ENCODE data around the gene FGD3.

Gene FGD3

GRCh38 chr9:93033531-93033930 is 86.2 kb downstream of the FGD3 start:
- TF ChIP-seq GATA2 (IDR thresholded peaks at IDR 0.05; ENCODE audit: low read depth, low read length) (no peak), GATA3 (IDR thresholded peaks at IDR 0.05; ENCODE audit: low read depth, low read length) (no peak)

- TF ChIP-seq GATA2 (IDR thresholded peaks at IDR 0.05; ENCODE audit: low read depth, low read length), result no peak
- no peak for TF ChIP-seq GATA3 (IDR thresholded peaks at IDR 0.05; ENCODE audit: low read depth, low read length)
Observed at GRCh38 chr9:93035106-93035660, 87.9 kb downstream of the FGD3 start.

GRCh38 chr9:93035821-93036351 is 88.6 kb downstream of the FGD3 start:
- TF ChIP-seq GATA2 (IDR thresholded peaks at IDR 0.05; ENCODE audit: low read depth, low read length), result no peak

GRCh38 chr9:93036887-93037475 is 89.7 kb downstream of the FGD3 start:
- TF ChIP-seq GATA2 (IDR thresholded peaks at IDR 0.05; ENCODE audit: low read depth, low read length) (no peak), GATA3 (IDR thresholded peaks at IDR 0.05; ENCODE audit: low read depth, low read length) (no peak)

GRCh38 chr9:93037476-93037971 is 90.2 kb downstream of the FGD3 start:
- TF ChIP-seq GATA3 (IDR thresholded peaks at IDR 0.05; ENCODE audit: low read depth, low read length) (no peak), GATA2 (IDR thresholded peaks at IDR 0.05; ENCODE audit: low read depth, low read length) (no peak)

GRCh38 chr9:93038918-93039317 is 91.6 kb downstream of the FGD3 start:
- TF ChIP-seq GATA3 (IDR thresholded peaks at IDR 0.05; ENCODE audit: low read depth, low read length) (no peak), GATA2 (IDR thresholded peaks at IDR 0.05; ENCODE audit: low read depth, low read length) (no peak)

- TF ChIP-seq GATA2 (IDR thresholded peaks at IDR 0.05; ENCODE audit: low read depth, low read length) (no peak), GATA3 (IDR thresholded peaks at IDR 0.05; ENCODE audit: low read depth, low read length) (no peak)
Observed at GRCh38 chr9:93039456-93039855, 92.1 kb downstream of the FGD3 start.

GRCh38 chr9:93039976-93040375 is 92.7 kb downstream of the FGD3 start:
- no peak for TF ChIP-seq GATA2 (IDR thresholded peaks at IDR 0.05; ENCODE audit: low read depth, low read length)
- no peak for TF ChIP-seq GATA3 (IDR thresholded peaks at IDR 0.05; ENCODE audit: low read depth, low read length)

- TF ChIP-seq GATA2 (IDR thresholded peaks at IDR 0.05; ENCODE audit: low read depth, low read length) (no peak), GATA3 (IDR thresholded peaks at IDR 0.05; ENCODE audit: low read depth, low read length) (no peak)
Observed at GRCh38 chr9:93040409-93040808, 93.1 kb downstream of the FGD3 start.

GRCh38 chr9:93041108-93041802 is 93.9 kb downstream of the FGD3 start:
- TF ChIP-seq GATA2 (IDR thresholded peaks at IDR 0.05; ENCODE audit: low read depth, low read length), result no peak
- no peak for TF ChIP-seq GATA3 (IDR thresholded peaks at IDR 0.05; ENCODE audit: low read depth, low read length)

GRCh38 chr9:93043122-93043521 is 95.8 kb downstream of the FGD3 start:
- no peak for TF ChIP-seq GATA2 (IDR thresholded peaks at IDR 0.05; ENCODE audit: low read depth, low read length)
- no peak for TF ChIP-seq GATA3 (IDR thresholded peaks at IDR 0.05; ENCODE audit: low read depth, low read length)

GRCh38 chr9:93045521-93045920 is 98.2 kb downstream of the FGD3 start:
- TF ChIP-seq GATA2 (IDR thresholded peaks at IDR 0.05; ENCODE audit: low read depth, low read length), result no peak
- no peak for TF ChIP-seq GATA3 (IDR thresholded peaks at IDR 0.05; ENCODE audit: low read depth, low read length)

- TF ChIP-seq GATA3 (IDR thresholded peaks at IDR 0.05; ENCODE audit: low read depth, low read length), result no peak
- TF ChIP-seq GATA2 (IDR thresholded peaks at IDR 0.05; ENCODE audit: low read depth, low read length), result no peak
Observed at GRCh38 chr9:93048566-93049448, 101.5 kb downstream of the FGD3 start.

- no peak for TF ChIP-seq GATA3 (IDR thresholded peaks at IDR 0.05; ENCODE audit: low read depth, low read length)
- TF ChIP-seq GATA2 (IDR thresholded peaks at IDR 0.05; ENCODE audit: low read depth, low read length), result no peak
Observed at GRCh38 chr9:93049491-93049890, 102.2 kb downstream of the FGD3 start.
